MM.1S (cell line): ENCODE data around the gene C12orf50.

Experiments used
- EZH2 ChIP-seq: fragments of 300-600 bp; sonication (generic); optimal IDR thresholded peaks from 2 replicates; pipeline ENCODE3; 2017; ENCODE audit warnings: low read depth, mild to moderate bottlenecking, antibody characterized with exemption, low read length, mixed read lengths
- TF ChIP-seq, protein P1 (sequence below): fragments of 300-600 bp; sonication (generic); IDR thresholded peaks from 2 replicates; pipeline ENCODE4 v1.5.1; 2016; ENCODE audit warnings: antibody characterized with exemption, low read length, mixed read lengths

DNA sequence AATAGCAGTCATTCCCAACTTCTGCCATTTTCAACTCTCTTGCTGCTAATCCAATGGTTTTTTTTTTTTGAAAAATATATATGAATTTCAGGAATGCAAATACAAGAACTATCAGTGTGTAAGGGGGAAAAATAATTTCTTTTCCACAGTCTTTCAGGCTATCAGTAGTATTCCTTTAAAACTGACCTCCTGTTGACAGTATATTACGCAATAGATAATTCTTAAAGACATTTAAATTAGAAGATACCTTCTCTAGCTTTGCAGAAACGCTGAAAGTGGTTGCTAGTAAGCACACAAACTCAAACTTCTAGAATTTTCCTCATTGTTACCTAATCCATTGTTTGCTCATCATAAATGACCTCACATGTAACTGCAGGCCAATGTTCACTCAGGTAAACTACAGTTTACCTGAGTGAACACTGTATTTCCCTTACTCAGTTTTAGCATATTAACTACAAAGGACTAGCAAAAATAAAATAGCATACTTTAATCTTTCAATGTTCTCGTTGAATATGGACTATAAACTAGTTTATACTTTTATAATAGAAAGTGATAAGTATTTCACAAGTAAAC lies at the start of gene C12orf50:
- TF ChIP-seq, protein P1, sequence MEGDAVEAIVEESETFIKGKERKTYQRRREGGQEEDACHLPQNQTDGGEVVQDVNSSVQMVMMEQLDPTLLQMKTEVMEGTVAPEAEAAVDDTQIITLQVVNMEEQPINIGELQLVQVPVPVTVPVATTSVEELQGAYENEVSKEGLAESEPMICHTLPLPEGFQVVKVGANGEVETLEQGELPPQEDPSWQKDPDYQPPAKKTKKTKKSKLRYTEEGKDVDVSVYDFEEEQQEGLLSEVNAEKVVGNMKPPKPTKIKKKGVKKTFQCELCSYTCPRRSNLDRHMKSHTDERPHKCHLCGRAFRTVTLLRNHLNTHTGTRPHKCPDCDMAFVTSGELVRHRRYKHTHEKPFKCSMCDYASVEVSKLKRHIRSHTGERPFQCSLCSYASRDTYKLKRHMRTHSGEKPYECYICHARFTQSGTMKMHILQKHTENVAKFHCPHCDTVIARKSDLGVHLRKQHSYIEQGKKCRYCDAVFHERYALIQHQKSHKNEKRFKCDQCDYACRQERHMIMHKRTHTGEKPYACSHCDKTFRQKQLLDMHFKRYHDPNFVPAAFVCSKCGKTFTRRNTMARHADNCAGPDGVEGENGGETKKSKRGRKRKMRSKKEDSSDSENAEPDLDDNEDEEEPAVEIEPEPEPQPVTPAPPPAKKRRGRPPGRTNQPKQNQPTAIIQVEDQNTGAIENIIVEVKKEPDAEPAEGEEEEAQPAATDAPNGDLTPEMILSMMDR = no peak
- TF ChIP-seq EZH2 = no peak
